Neuron (in vitro differentiated cells): ENCODE results near the gene ITFG2.
"Not testable (repeated sequence)": the region's sequence is repeated elsewhere in the genome, so short reads cannot be mapped to it uniquely, and the experiment has no call there.

ENCODE experiments used
- H2AFZ ChIP-seq: one replicate; pipeline ENCODE4 v1.6.1; 2013; ENCODE audit warnings: low read depth, mild to moderate bottlenecking, inconsistent platforms, low read length, moderate library complexity
- H3K27me3 ChIP-seq: one replicate; pipeline ENCODE4 v1.6.1; 2013; ENCODE audit warnings: low read length; ENCODE audit not compliant: insufficient read depth
- H3K36me3 ChIP-seq: one replicate; pipeline ENCODE4 v1.6.1; 2013; ENCODE audit warnings: low read length; ENCODE audit not compliant: insufficient read depth
- H3K4me1 ChIP-seq: one replicate; pipeline ENCODE4 v1.6.1; 2013; ENCODE audit warnings: low read length; ENCODE audit not compliant: insufficient read depth
- H3K4me3 ChIP-seq: 2 replicates; pipeline ENCODE4 v1.5.1; 2013; ENCODE audit warnings: mild to moderate bottlenecking, low read length, moderate library complexity
- H3K9me3 ChIP-seq: one replicate; pipeline ENCODE4 v1.6.1; 2013; ENCODE audit warnings: low read length

The ITFG2 gene

GRCh38 chr12:2812290-2813213, at the start of gene ITFG2:
TSS of gene ITFG2 (plus strand) at chr12:2812668. CDS start at chr12:2812761, 93 bp downstream.
- H2AFZ ChIP-seq: no peak within 1 kb of the TSS
- no peaks in the 10 kb centered on the region for H3K9me3 ChIP-seq
- H3K36me3 ChIP-seq: peaks cover 3% of the 10 kb centered on the region
- peak within 1 kb of the TSS; percentile 73 for H3K4me3 ChIP-seq
- no peaks in the 10 kb centered on the region for H3K27me3 ChIP-seq
- H3K4me1 ChIP-seq: peaks cover 11% of the 10 kb centered on the region

- H2AFZ ChIP-seq: no peak overlapping the region
- no peaks in the 10 kb centered on the region for H3K4me1 ChIP-seq
- H3K9me3 ChIP-seq: no peaks in the 10 kb centered on the region
- H3K27me3 ChIP-seq: no peaks in the 10 kb centered on the region
- no peak overlapping the region for H3K4me3 ChIP-seq
- H3K36me3 ChIP-seq: no peaks in the 10 kb centered on the region
Measured at GRCh38 chr12:2764398-2764797, 48.1 kb upstream of the ITFG2 start.

GRCh38 chr12:2765052-2765451, 47.4 kb upstream of the ITFG2 start:
- H3K4me1 ChIP-seq: no peaks in the 10 kb centered on the region
- H2AFZ ChIP-seq: no peak overlapping the region
- H3K36me3 ChIP-seq: no peaks in the 10 kb centered on the region
- no peak overlapping the region for H3K4me3 ChIP-seq
- H3K9me3 ChIP-seq: no peaks in the 10 kb centered on the region
- no peaks in the 10 kb centered on the region for H3K27me3 ChIP-seq

GRCh38 chr12:2765608-2766007, 46.9 kb upstream of the ITFG2 start:
- no peaks in the 10 kb centered on the region for H3K9me3 ChIP-seq
- no peaks in the 10 kb centered on the region for H3K27me3 ChIP-seq
- H3K4me3 ChIP-seq: no peak overlapping the region
- H3K36me3 ChIP-seq: no peaks in the 10 kb centered on the region
- H2AFZ ChIP-seq: no peak overlapping the region
- H3K4me1 ChIP-seq: no peaks in the 10 kb centered on the region

DNA sequence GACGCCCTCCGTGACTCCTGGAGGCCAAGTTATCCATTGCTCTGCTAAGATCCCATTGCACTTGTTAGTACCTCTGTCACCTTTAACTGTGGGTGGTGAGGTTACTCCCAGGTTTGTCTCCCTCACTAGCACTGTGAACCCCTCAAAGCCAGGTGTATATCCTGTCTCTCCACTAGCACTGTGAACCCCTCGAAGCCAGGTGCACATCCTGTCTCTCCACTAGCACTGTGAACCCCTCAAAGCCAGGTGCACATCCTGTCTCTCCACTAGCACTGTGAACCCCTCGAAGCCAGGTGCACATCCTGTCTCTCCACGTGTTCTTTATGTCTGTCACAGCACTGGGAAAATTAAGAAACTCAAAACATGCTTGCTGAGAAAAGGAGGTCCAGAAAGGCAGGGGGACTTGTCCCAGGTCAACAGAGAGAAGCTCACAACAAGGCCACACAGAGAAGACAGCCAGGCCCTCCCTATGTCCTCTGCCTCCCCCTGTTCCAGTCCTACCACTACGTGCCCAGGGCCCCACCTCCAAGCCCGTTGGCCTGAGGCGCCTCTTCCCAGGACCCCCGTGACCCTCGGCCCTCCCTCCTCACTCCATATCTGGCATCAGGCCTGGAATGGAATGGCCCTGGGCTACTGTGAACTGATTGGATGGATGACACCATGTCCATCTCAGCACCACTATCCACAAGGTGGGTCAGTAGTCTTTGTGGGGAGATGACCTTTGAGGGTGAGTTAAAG, 44.1 kb upstream of the ITFG2 start:
- Histone ChIP-seq H3K9me3 (no peaks in the 10 kb centered on the region), H2AFZ (no peak overlapping the region), H3K4me3 (no peak overlapping the region), H3K4me1 (no peaks in the 10 kb centered on the region), H3K36me3 (no peaks in the 10 kb centered on the region), H3K27me3 (peaks cover 4% of the 10 kb centered on the region)

DNA sequence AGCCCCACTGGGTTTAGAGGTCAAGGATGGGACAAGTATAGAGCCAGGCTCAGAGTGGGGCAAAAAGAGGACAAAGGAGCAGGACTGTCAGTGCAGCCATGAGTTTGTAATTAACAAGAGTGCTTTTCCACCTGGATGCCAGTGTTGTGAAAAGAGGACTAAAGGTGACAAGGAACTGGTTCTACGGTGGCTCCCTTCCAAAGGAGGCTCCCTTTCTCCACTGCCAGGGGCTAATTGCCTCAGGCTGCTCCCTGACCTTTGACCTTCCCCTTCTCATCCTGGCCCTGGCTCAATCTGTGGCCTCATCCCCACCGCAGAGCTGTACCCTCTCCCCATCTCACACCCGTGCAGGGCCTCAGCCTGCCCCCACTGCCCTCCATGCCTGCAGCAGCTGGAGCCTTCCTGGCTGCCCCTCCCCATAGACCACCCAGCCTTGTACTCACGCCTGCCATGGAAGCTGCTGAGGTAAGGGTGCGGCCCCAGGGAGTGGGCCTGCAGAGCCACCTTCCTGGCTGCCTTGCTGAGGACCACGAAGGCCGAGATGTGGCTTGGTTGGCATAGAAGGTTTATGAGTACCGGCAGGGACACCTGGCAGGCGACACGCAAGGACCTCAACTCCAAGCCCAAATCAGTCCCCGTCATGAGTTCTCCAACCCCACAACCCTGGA, 42.5 kb upstream of the ITFG2 start:
- Histone ChIP-seq H2AFZ (no peak overlapping the region), H3K27me3 (peaks cover 7% of the 10 kb centered on the region), H3K36me3 (no peaks in the 10 kb centered on the region), H3K4me1 (no peaks in the 10 kb centered on the region), H3K9me3 (no peaks in the 10 kb centered on the region), H3K4me3 (no peak overlapping the region)

- H3K4me1 ChIP-seq: not testable (repeated sequence)
Measured at GRCh38 chr12:2770544-2770943, 41.9 kb upstream of the ITFG2 start.

DNA sequence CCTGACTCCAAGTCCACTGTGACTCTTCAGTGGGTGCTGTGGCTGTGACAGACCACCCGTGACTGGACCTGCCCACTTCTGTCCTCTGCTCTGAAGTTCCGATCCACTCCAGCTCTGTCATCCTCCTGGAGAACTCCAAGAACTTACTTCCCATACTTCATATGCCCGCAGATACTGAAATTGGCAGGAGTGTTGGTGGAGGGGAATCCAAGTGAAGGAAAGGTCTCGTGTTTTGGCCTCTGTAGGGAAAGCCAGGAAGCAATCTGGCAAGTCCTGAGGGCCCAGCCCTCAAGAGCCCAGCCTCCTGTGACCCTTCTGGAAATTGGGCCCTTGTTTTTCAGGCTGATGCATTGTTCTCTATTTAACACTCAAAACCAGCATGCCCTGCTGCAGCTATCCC, 40.1 kb upstream of the ITFG2 start:
- Histone ChIP-seq H3K9me3 (no peaks in the 10 kb centered on the region), H2AFZ (no peak overlapping the region), H3K36me3 (no peaks in the 10 kb centered on the region), H3K27me3 (peaks cover 7% of the 10 kb centered on the region), H3K4me3 (no peak overlapping the region), H3K4me1 (no peaks in the 10 kb centered on the region)

More at GRCh38 chr12:2770544-2770943, 41.9 kb upstream of the ITFG2 start:
- H2AFZ ChIP-seq, H3K27me3 ChIP-seq, H3K4me3 ChIP-seq, H3K9me3 ChIP-seq, H3K36me3 ChIP-seq: not testable (repeated sequence)

DNA sequence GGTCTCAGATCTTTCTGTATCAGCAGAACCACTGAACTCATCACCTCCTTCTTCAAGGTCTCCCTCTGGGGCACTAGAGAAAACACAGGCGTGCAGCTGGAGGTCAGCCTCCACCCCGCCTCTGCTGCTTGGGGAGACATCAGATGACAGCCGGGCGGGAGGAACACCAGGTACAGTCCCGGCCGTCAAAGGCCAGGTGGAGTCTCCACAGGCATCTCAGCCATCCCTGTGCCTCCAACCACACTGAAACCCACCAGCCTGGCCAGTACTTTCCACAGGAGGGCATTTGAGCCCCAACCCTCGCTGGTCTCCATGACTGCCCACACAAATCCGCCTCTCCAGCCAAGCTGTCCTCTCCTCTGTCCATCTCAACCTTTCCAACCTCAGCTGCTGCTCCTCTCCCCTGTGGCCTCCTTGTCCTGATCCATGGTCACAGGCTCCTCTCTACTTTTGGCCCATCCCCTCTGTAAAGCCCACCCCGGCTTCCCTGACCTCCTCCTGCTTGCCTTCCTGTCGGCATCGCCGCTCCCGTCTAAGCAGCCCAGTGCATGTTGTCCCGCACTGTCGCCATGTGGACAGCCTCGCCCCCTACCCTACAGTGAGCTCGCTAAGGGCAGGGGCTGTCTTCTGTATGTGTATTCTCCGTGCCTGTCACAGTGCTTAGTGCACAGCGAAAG, 39.1 kb upstream of the ITFG2 start:
- Histone ChIP-seq H3K36me3 (no peaks in the 10 kb centered on the region), H3K9me3 (no peaks in the 10 kb centered on the region), H3K4me3 (no peak overlapping the region), H2AFZ (no peak overlapping the region), H3K27me3 (peaks cover 7% of the 10 kb centered on the region), H3K4me1 (no peaks in the 10 kb centered on the region)

DNA sequence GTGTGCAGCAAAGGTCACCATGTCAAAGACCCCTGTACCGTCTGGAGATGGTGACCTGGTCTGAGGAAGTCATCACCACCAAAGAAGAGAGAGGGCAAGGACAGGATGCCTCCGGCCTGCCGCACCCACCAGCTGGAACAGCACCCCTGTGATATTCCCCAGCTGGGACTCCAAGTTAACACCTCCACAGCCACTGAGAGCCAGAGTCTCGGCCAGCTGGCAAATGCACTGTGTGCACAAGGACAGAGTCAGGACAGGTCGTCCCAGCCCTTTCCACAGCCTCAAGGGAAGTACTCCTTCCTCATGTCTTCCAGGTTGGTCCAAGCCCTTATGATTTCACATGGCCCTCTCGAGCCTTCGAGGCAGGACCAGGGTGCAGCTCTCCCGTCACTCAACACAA, 37.0 kb upstream of the ITFG2 start:
- H3K4me3 ChIP-seq: no peak overlapping the region
- no peaks in the 10 kb centered on the region for H3K4me1 ChIP-seq
- H3K27me3 ChIP-seq: peaks cover 7% of the 10 kb centered on the region

DNA sequence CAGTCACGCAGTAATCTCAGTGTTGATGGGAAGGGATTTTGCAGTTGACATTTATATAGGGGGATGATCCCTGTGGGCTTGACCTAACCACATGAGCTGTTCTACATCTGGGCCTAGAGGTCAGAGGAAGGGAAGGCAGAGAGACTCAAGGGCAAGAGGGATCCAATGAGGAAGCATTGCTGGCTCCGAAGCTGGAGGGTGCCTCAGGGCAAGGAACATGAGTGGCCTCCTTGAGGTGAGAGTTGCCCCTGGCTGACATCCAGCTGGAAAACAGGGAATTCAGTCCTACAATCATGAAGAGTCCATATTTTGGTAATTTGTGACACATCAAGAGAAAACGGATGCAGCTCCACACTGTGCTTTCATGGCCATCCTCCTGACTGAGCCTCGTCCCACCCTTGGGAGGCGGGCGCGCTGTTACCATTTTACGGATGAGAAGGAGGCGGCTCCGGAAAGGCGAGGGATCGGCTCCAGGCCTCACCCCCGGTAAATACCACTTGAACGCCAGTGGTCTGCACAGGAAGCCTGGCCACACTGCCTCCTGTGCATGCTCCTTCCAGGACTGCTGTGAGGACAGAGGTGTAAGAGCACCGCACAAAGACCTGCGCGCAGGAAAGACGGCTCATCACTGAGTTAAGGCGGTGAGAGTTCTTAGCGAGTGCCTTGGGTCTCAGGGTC, 36.2 kb upstream of the ITFG2 start:
- no peak overlapping the region for H3K4me3 ChIP-seq
- H3K9me3 ChIP-seq: no peaks in the 10 kb centered on the region
- H2AFZ ChIP-seq: no peak overlapping the region
- H3K36me3 ChIP-seq: no peaks in the 10 kb centered on the region
- peaks cover 7% of the 10 kb centered on the region for H3K27me3 ChIP-seq
- no peaks in the 10 kb centered on the region for H3K4me1 ChIP-seq

More for the DNA sequence above, 37.0 kb upstream of the ITFG2 start:
- Histone ChIP-seq H3K36me3 (no peaks in the 10 kb centered on the region), H2AFZ (no peak overlapping the region), H3K9me3 (no peaks in the 10 kb centered on the region)

DNA sequence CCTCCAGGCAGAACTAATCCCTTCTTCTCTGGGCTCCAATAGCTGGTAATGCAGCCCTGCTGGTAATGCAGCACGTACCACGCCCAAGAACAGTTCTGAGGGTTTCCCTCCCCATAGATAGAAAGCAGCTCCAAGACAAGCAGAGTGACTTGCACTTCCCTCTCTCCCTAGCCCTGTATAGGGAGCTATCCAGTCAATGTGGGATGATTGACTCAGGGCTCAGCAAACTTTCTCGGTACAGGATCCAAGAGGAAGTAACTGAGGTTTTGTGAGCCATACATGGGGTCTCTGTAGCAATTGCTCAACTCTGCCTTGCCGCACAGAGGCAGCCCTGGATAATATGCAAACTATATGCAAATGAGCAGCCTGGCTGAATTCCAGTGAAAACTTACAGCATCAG, 33.2 kb upstream of the ITFG2 start:
- Histone ChIP-seq H3K4me1 (peaks cover 2% of the 10 kb centered on the region), H2AFZ (no peak overlapping the region), H3K27me3 (no peaks in the 10 kb centered on the region), H3K36me3 (no peaks in the 10 kb centered on the region), H3K9me3 (no peaks in the 10 kb centered on the region), H3K4me3 (no peak overlapping the region)
